GM12872 (cell line): ENCODE results near the gene PIRT.

Experiments used
- CTCF ChIP-seq: IDR thresholded peaks from 3 replicates; pipeline ENCODE4 v1.5.1; 2011; ENCODE audit warnings: low read depth, mild to moderate bottlenecking, low read length, moderate library complexity; ENCODE audit not compliant: insufficient read depth

PIRT gene

GRCh38 chr17:10837921-10838320, at the start of gene PIRT:
Gene PIRT (minus strand): TSS chr17:10838087. CDS start chr17:10825645, 12,442 bp downstream.
- no peak for TF ChIP-seq CTCF

GRCh38 chr17:10881959-10882358, 44.1 kb upstream of the PIRT start:
- TF ChIP-seq CTCF: no peak

GRCh38 chr17:10879190-10879836, 41.4 kb upstream of the PIRT start:
- TF ChIP-seq CTCF: 0 out of 3 replicates have a peak, but pooled peaks have one; percentile 7

- TF ChIP-seq CTCF: peak; percentile 70
Measured at GRCh38 chr17:10875984-10876555, 38.2 kb upstream of the PIRT start.

GRCh38 chr17:10875430-10875851, 37.6 kb upstream of the PIRT start:
- TF ChIP-seq CTCF: no peak

- no peak for TF ChIP-seq CTCF
Measured at GRCh38 chr17:10871914-10872313, 34.0 kb upstream of the PIRT start.

GRCh38 chr17:10870336-10871050, 32.6 kb upstream of the PIRT start:
- TF ChIP-seq CTCF: no peak
